ENCODE results near the gene LRP11.

Gene LRP11

GRCh38 chr6:149771925-149772324, 92.2 kb downstream of the LRP11 start:
- DNase-seq: no peak

GRCh38 chr6:149771185-149771584, 93.0 kb downstream of the LRP11 start:
- DNase-seq: no peak

GRCh38 chr6:149769676-149770075, 94.5 kb downstream of the LRP11 start:
- no peak for DNase-seq
